Endodermal cell (in vitro differentiated cells): ENCODE data around the gene KMT2E. TPM values are rescaled to one million over a fixed set of nuclear protein-coding genes. Genes with fewer than 3 reads are reported as not detected.

Source experiments
- DNase-seq: peaks from one replicate; pipeline ENCODE4 v3.0.0-alpha.2; 2017
- H3K27ac ChIP-seq: 2 replicates; pipeline ENCODE4 v1.5.1; 2013; ENCODE audit warnings: mild to moderate bottlenecking, low read depth, low read length, moderate library complexity
- H3K27me3 ChIP-seq: 2 replicates; pipeline ENCODE4 v1.6.1; 2013; ENCODE audit warnings: mild to moderate bottlenecking, low read length, moderate library complexity; ENCODE audit not compliant: insufficient read depth, control insufficient read depth, poor library complexity, severe bottlenecking
- H3K36me3 ChIP-seq: 2 replicates; pipeline ENCODE4 v1.7.0; 2013; ENCODE audit warnings: mild to moderate bottlenecking, low read length, moderate library complexity; ENCODE audit not compliant: control insufficient read depth, insufficient read depth
- H3K4me1 ChIP-seq: one replicate; pipeline ENCODE4 v1.7.0; 2013; ENCODE audit warnings: low read length; ENCODE audit not compliant: control insufficient read depth, insufficient read depth
- H3K4me3 ChIP-seq: 2 replicates; pipeline ENCODE4 v1.5.1; 2013; ENCODE audit warnings: mild to moderate bottlenecking, low read length, moderate library complexity
- H3K9ac ChIP-seq: 2 replicates; pipeline ENCODE4 v1.6.1; 2013; ENCODE audit warnings: mild to moderate bottlenecking, low read length, moderate library complexity; ENCODE audit not compliant: poor library complexity, severe bottlenecking; ENCODE audit errors: extremely low read depth
- H3K9me3 ChIP-seq: 2 replicates; pipeline ENCODE4 v1.6.1; 2013; ENCODE audit warnings: mild to moderate bottlenecking, low read length, moderate library complexity; ENCODE audit not compliant: control insufficient read depth
- H3K27ac Mint-ChIP-seq: 2 replicates; pipeline ENCODE4 v1.8.0; 2020; ENCODE audit warnings: mixed read lengths
- H3K27me3 Mint-ChIP-seq: 2 replicates; pipeline ENCODE4 v1.8.0; 2021; ENCODE audit warnings: mild to moderate bottlenecking, mixed read lengths; ENCODE audit not compliant: insufficient read depth
- H3K36me3 Mint-ChIP-seq: 2 replicates; pipeline ENCODE4 v1.8.0; 2020; ENCODE audit warnings: low read depth, mixed read lengths
- H3K4me1 Mint-ChIP-seq: 2 replicates; pipeline ENCODE4 v1.8.0; 2020; ENCODE audit warnings: mixed read lengths
- H3K4me3 Mint-ChIP-seq: 2 replicates; pipeline ENCODE4 v1.8.0; 2020; ENCODE audit warnings: mild to moderate bottlenecking, moderate library complexity, mixed read lengths
- H3K9me3 Mint-ChIP-seq: 2 replicates; pipeline ENCODE4 v1.8.0; 2020; ENCODE audit warnings: mild to moderate bottlenecking, mixed read lengths
- WGBS, 2 experiments: methylation state at CpG; one replicate each; pipeline versions ENCODE4 v1.1.5 to v1.1.7; 2013; ENCODE audit warnings: missing lambda C conversion rate in 2 of 2, mixed read lengths in 1 of 2; ENCODE audit not compliant: insufficient coverage in 1 of 2, insufficient read length in 1 of 2; 5-methylcytosine and 5-hydroxymethylcytosine counted together
- total RNA-seq, 2 donors: library from RNA; stranded (reverse); fragmentation: NEBNext Ultra II Directional in 1 of 2; extraction: Animal tissue kit (Norgen Biotek cat#: 25700) in 1 of 2; gene quantifications; 2 replicates in 1 of 2; 3 replicates in 1 of 2; pipeline ENCODE4 v1.2.1, GENCODE V29; 2021
- TF ChIP-seq, protein P1 (sequence below): fragments of 200-600 bp; sonication (generic); conservative IDR thresholded peaks from 2 replicates; pipeline ENCODE4 v1.5.0; 2021; ENCODE audit warnings: antibody characterized with exemption, mild to moderate bottlenecking

The KMT2E gene
- total RNA-seq, 2 donors from 2014 or later, result 65.7 to 70.4 TPM

DNA sequence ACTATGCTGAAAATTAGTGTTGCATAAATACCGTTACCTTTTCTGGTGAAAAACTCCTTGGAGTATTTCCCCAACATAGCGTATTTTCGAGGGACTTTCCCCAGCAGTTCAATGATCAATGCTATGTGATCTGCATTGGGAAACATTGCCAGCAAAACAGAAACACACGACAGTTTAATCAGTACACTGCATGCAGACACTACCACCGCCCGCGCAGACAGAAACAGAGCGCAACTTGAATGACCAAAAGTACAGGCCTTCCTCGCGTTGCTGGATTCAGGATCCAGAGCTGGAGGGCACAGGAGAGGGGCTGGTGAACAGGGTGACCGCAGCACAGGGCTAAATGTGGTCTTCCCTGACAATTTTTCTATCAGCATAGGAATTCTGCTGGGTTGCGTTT lies 111.7 kb downstream of the KMT2E start:
- Mint-ChIP-seq H3K9me3 (no peaks in the 10 kb centered on the region), H3K36me3 (peaks cover 35% of the 10 kb centered on the region), H3K27ac (no peak overlapping the region), H3K4me3 (no peak overlapping the region), H3K4me1 (no peaks in the 10 kb centered on the region), H3K27me3 (no peaks in the 10 kb centered on the region)
- H3K4me3 ChIP-seq, result no peak overlapping the region
- DNase-seq, result no peak
- TF ChIP-seq, protein P1, sequence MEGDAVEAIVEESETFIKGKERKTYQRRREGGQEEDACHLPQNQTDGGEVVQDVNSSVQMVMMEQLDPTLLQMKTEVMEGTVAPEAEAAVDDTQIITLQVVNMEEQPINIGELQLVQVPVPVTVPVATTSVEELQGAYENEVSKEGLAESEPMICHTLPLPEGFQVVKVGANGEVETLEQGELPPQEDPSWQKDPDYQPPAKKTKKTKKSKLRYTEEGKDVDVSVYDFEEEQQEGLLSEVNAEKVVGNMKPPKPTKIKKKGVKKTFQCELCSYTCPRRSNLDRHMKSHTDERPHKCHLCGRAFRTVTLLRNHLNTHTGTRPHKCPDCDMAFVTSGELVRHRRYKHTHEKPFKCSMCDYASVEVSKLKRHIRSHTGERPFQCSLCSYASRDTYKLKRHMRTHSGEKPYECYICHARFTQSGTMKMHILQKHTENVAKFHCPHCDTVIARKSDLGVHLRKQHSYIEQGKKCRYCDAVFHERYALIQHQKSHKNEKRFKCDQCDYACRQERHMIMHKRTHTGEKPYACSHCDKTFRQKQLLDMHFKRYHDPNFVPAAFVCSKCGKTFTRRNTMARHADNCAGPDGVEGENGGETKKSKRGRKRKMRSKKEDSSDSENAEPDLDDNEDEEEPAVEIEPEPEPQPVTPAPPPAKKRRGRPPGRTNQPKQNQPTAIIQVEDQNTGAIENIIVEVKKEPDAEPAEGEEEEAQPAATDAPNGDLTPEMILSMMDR, result no peak
- 95 to 98% methylated on average over 12 of the region's 12 CpGs for WGBS, 2 experiments
- no peak overlapping the region for H3K9ac ChIP-seq
- H3K27me3 ChIP-seq, result no peaks in the 10 kb centered on the region
- H3K9me3 ChIP-seq, result no peaks in the 10 kb centered on the region
- H3K27ac ChIP-seq, result no peak overlapping the region
- H3K36me3 ChIP-seq, result peaks cover 32% of the 10 kb centered on the region
- H3K4me1 ChIP-seq, result peaks cover 6% of the 10 kb centered on the region

DNA sequence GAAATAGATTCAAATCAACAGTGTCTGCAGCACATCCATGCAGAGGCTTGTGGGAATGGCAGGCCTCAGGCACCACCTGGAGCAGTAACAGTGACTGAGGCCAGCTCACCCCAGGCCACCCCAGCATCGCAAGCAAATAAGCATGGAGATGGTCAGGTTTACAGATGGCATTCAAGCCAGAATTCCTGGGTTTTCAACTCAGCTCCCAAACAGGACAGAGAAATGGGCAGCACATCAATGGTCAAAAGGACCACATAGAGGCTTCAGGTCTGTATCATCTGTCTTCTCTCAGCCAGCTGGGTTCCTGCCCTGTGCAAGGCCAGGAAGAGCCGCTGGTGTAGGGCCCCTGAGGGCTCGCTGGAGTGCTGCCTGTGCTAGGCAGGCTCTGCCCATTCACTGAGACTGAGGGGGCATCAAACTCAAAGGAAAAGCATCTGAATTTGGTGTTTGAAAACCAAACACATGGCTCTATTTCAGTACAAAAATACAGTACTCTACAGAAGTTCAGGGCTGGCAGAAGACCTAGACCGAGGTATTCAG lies 112.5 kb downstream of the KMT2E start:
- Histone ChIP-seq H3K27me3 (no peaks in the 10 kb centered on the region), H3K36me3 (peaks cover 30% of the 10 kb centered on the region), H3K9ac (no peak overlapping the region), H3K4me3 (no peak overlapping the region), H3K27ac (no peak overlapping the region), H3K9me3 (no peaks in the 10 kb centered on the region), H3K4me1 (peaks cover 5% of the 10 kb centered on the region)
- Mint-ChIP-seq H3K4me1 (no peaks in the 10 kb centered on the region), H3K9me3 (no peaks in the 10 kb centered on the region), H3K36me3 (peaks cover 33% of the 10 kb centered on the region), H3K4me3 (no peak overlapping the region), H3K27ac (no peak overlapping the region), H3K27me3 (no peaks in the 10 kb centered on the region)
- no peak for DNase-seq
- TF ChIP-seq, protein P1, result no peak
- 93 to 98% methylated on average over 3 to 4 of the region's 4 CpGs for WGBS, 2 experiments

DNA sequence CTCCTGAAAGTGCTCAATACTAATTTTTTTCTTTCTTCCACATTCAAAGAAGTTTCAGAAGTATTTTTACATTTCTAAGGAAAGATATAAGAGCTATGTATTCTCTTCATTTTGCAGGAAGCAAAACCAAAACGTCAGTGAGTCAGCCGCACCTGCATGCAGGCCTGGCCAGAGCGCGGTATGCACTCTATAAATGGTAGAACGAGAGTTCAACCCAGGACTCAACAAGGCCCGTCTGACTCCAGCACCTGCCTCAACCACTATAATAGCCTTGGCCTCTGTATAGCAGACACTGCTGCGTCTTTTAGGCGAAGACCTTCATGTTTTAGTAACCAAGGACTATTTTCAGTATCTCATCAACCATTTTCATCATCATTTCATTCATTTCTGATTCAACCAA lies 113.2 kb downstream of the KMT2E start:
- H3K4me1 Mint-ChIP-seq, result peaks cover 4% of the 10 kb centered on the region
- no peaks in the 10 kb centered on the region for H3K4me1 ChIP-seq
- no peak for DNase-seq
- H3K27ac Mint-ChIP-seq, result no peak overlapping the region
- H3K9ac ChIP-seq, result no peak overlapping the region
- H3K4me3 Mint-ChIP-seq, result no peak overlapping the region
- no peaks in the 10 kb centered on the region for H3K9me3 ChIP-seq
- H3K27me3 ChIP-seq, result no peaks in the 10 kb centered on the region
- H3K36me3 ChIP-seq, result peaks cover 34% of the 10 kb centered on the region
- H3K9me3 Mint-ChIP-seq, result no peaks in the 10 kb centered on the region
- peaks cover 33% of the 10 kb centered on the region for H3K36me3 Mint-ChIP-seq
- no peak overlapping the region for H3K27ac ChIP-seq
- 92 to 94% methylated on average over 8 of the region's 8 CpGs for WGBS, 2 experiments
- H3K27me3 Mint-ChIP-seq, result no peaks in the 10 kb centered on the region
- H3K4me3 ChIP-seq, result no peak overlapping the region
- TF ChIP-seq, protein P1, result no peak
